A673 (cell line): ENCODE data around the gene PTH1R. TPM values are rescaled to one million over a fixed set of nuclear protein-coding genes. Genes with fewer than 3 reads are reported as not detected.

ENCODE experiments used
- BruUV-seq: library from RNA; stranded (reverse); fragments of 400-500 nt; replicated peaks from 2 replicates; lab custom pipeline; 2021; lab: Mats Ljungman, UMichigan
- CTCF ChIA-PET: fragments of 300-600 bp; sonication (Branson Sonifier 250); formaldehyde crosslinking; loops from one replicate; lab custom pipeline; 2022; ENCODE audit warnings: antibody characterized with exemption; lab: Charles Lee
- POLR2A ChIA-PET: fragments of 300-600 bp; sonication (Branson Sonifier 250); formaldehyde crosslinking; loops from one replicate; lab custom pipeline; 2022; ENCODE audit warnings: antibody characterized with exemption; ENCODE audit not compliant: low non-redundant PET; lab: Charles Lee
- DNase-seq: peaks from one replicate; pipeline ENCODE4 v3.0.0-alpha.2; 2015; ENCODE audit warnings: low spot score
- H3K27ac ChIP-seq: fragments of 200-600 bp; sonication (generic); 2 replicates; pipeline ENCODE4 v1.5.1; 2016; ENCODE audit warnings: mixed run types, low read depth, mild to moderate bottlenecking, mixed read lengths, antibody characterized with exemption, low read length; ENCODE audit not compliant: poor library complexity, severe bottlenecking
- H3K27me3 ChIP-seq: fragments of 200-600 bp; sonication (generic); replicated peaks from 2 replicates; pipeline ENCODE4 v1.6.1; 2017; ENCODE audit warnings: mixed run types, low read depth, mild to moderate bottlenecking, mixed read lengths, antibody characterized with exemption, low read length; ENCODE audit not compliant: insufficient read depth, poor library complexity
- H3K36me3 ChIP-seq: fragments of 200-600 bp; sonication (generic); 2 replicates; pipeline ENCODE4 v1.6.1; 2016; ENCODE audit warnings: mixed run types, mild to moderate bottlenecking, mixed read lengths, antibody characterized with exemption, low read length; ENCODE audit not compliant: insufficient read depth, poor library complexity, severe bottlenecking
- H3K4me1 ChIP-seq: fragments of 200-600 bp; sonication (generic); 2 replicates; pipeline ENCODE4 v1.6.1; 2017; ENCODE audit warnings: mixed run types, mild to moderate bottlenecking, mixed read lengths, antibody characterized with exemption, low read length; ENCODE audit not compliant: insufficient read depth, poor library complexity, severe bottlenecking
- H3K4me3 ChIP-seq: fragments of 200-600 bp; sonication (generic); 2 replicates; pipeline ENCODE4 v1.5.1; 2016; ENCODE audit warnings: low read depth, mixed run types, mild to moderate bottlenecking, mixed read lengths, low read length; ENCODE audit not compliant: poor library complexity, severe bottlenecking
- H3K9me3 ChIP-seq: fragments of 200-600 bp; sonication (generic); 2 replicates; pipeline ENCODE4 v1.6.1; 2016; ENCODE audit warnings: mixed run types, low read depth, mild to moderate bottlenecking, mixed read lengths, antibody characterized with exemption, low read length; ENCODE audit not compliant: poor library complexity, severe bottlenecking
- CTCF ChIP-seq: fragments of 300-800, 200-600 bp; sonication (generic); conservative IDR thresholded peaks from 2 replicates; pipeline ENCODE4 v1.5.1; 2017; ENCODE audit warnings: low read depth, mild to moderate bottlenecking, antibody characterized with exemption, low read length, moderate library complexity, mixed read lengths
- EZH2 ChIP-seq: fragments of 200-600 bp; sonication (generic); IDR thresholded peaks from 2 replicates; pipeline ENCODE4 v1.6.1; 2017; ENCODE audit warnings: borderline replicate concordance, low read depth, mild to moderate bottlenecking, mixed read lengths, antibody characterized with exemption, low read length; ENCODE audit not compliant: poor library complexity, severe bottlenecking
- intact Hi-C: fragments of 100-400 bp; cut with micrococcal nuclease; formaldehyde crosslinking; loops from one replicate; pipeline ENCODE4 v1.10.0; 2022; ENCODE audit not compliant: unreplicated experiment
- total RNA-seq: library from RNA; stranded (reverse); gene quantifications from 2 replicates; pipeline ENCODE4 v1.2.3, GENCODE V29; 2021

The PTH1R gene
- total RNA-seq, 1 experiment from 2014 or later = 1.2 TPM

- H3K27me3 ChIP-seq = no peaks in the 10 kb centered on the region
- H3K9me3 ChIP-seq = no peaks in the 10 kb centered on the region
- no TSS peak for BruUV-seq
- TF ChIP-seq CTCF = no peak
- no peak for TF ChIP-seq EZH2
- POLR2A ChIA-PET = no interaction called here
- no peak for DNase-seq
- CTCF ChIA-PET = no interaction called here
- no peaks in the 10 kb centered on the region for H3K36me3 ChIP-seq
- no peak overlapping the region for H3K4me3 ChIP-seq
- H3K27ac ChIP-seq = no peak overlapping the region
- H3K4me1 ChIP-seq = no peaks in the 10 kb centered on the region
- intact Hi-C loops = no loop called here
Observed at GRCh38 chr3:46901061-46901460, 23.5 kb downstream of the PTH1R start.

- DNase-seq = no peak
Observed at GRCh38 chr3:46901591-46902187, 24.2 kb downstream of the PTH1R start.

GRCh38 chr3:46902188-46902631 is 24.7 kb downstream of the PTH1R start:
- H3K36me3 ChIP-seq = no peaks in the 10 kb centered on the region
- no peaks in the 10 kb centered on the region for H3K27me3 ChIP-seq
- H3K4me3 ChIP-seq = no peak overlapping the region
- ChIA-PET CTCF (no interaction called here), POLR2A (no interaction called here)
- no TSS peak for BruUV-seq
- no peaks in the 10 kb centered on the region for H3K4me1 ChIP-seq
- intact Hi-C loops = no loop called here
- DNase-seq = no peak
- H3K9me3 ChIP-seq = no peaks in the 10 kb centered on the region
- no peak overlapping the region for H3K27ac ChIP-seq
- no peak for TF ChIP-seq EZH2
- no peak for TF ChIP-seq CTCF

More at GRCh38 chr3:46901591-46902187, 24.2 kb downstream of the PTH1R start:
- no TSS peak for BruUV-seq
- no peaks in the 10 kb centered on the region for H3K27me3 ChIP-seq
- no peak overlapping the region for H3K27ac ChIP-seq
- TF ChIP-seq CTCF = no peak
- no peak for TF ChIP-seq EZH2
- no peak overlapping the region for H3K4me3 ChIP-seq
- no peaks in the 10 kb centered on the region for H3K9me3 ChIP-seq
- H3K36me3 ChIP-seq = no peaks in the 10 kb centered on the region
- no peaks in the 10 kb centered on the region for H3K4me1 ChIP-seq
- ChIA-PET POLR2A (no interaction called here), CTCF (no interaction called here)
- intact Hi-C loops = no loop called here
